ENCODE data around the gene VAMP4.

The VAMP4 gene

DNA sequence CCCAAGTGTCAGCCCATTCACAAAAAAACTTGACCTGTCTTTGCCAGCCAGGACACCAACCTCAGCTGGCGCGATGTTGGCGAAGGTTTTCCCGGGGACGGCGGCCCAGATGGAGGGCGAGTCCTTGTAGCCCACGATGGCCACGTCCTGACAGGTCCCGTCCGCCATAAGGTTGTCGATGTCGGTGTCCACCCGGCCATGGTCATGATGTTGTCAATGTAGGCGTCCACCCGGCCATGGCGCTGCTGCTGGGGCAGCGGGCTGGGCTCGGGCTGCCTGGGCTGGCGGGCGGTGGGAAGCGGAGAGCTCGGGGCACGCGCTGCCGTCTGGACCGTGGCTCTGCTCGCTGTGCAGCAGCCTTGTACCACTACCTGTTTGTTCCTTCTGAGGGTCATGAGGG lies 71.1 kb downstream of the VAMP4 start:
- TF ChIP-seq, protein P1, sequence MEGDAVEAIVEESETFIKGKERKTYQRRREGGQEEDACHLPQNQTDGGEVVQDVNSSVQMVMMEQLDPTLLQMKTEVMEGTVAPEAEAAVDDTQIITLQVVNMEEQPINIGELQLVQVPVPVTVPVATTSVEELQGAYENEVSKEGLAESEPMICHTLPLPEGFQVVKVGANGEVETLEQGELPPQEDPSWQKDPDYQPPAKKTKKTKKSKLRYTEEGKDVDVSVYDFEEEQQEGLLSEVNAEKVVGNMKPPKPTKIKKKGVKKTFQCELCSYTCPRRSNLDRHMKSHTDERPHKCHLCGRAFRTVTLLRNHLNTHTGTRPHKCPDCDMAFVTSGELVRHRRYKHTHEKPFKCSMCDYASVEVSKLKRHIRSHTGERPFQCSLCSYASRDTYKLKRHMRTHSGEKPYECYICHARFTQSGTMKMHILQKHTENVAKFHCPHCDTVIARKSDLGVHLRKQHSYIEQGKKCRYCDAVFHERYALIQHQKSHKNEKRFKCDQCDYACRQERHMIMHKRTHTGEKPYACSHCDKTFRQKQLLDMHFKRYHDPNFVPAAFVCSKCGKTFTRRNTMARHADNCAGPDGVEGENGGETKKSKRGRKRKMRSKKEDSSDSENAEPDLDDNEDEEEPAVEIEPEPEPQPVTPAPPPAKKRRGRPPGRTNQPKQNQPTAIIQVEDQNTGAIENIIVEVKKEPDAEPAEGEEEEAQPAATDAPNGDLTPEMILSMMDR (IDR thresholded peaks at IDR 0.05): no peak
- TF ChIP-seq ZFX (IDR thresholded peaks at IDR 0.05; ENCODE audit: borderline replicate concordance): no peak
- H3K27ac ChIP-seq: no peak overlapping the region

- TF ChIP-seq ZFX (IDR thresholded peaks at IDR 0.05; ENCODE audit: borderline replicate concordance): no peak
- TF ChIP-seq, protein P1 (IDR thresholded peaks at IDR 0.05): no peak
- H3K27ac ChIP-seq: no peak overlapping the region
Observed at GRCh38 chr1:171668372-171668771, 73.5 kb downstream of the VAMP4 start.

- no peak overlapping the region for H3K27ac ChIP-seq
- TF ChIP-seq, protein P1 (IDR thresholded peaks at IDR 0.05): no peak
- TF ChIP-seq ZFX (IDR thresholded peaks at IDR 0.05; ENCODE audit: borderline replicate concordance): no peak
Observed at GRCh38 chr1:171666114-171666769, 75.6 kb downstream of the VAMP4 start.

DNA sequence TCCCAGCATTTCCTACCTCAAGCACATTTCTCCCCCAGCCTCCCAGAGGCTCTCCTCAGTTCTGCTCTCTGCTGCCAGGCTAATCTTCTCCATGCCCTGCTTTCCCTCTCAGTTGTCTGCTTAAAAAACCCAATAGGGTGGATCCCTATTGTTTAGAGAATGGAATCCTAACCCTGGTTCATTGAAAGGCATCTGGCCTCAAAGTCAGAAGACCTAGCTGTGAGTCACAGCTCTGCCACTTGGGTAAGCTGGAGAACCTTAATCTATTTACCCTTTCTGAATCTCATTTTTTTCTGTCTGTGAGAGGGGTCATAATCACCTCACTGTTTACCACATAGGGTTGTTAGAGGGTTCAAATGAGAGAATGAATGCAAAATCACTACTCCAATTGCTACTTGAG lies 76.9 kb downstream of the VAMP4 start:
- TF ChIP-seq ZFX (IDR thresholded peaks at IDR 0.05; ENCODE audit: borderline replicate concordance): no peak
- TF ChIP-seq, protein P1 (IDR thresholded peaks at IDR 0.05): no peak
- H3K27ac ChIP-seq: no peak overlapping the region

GRCh38 chr1:171663854-171664575 lies 77.8 kb downstream of the VAMP4 start:
- no peak overlapping the region for H3K27ac ChIP-seq
- TF ChIP-seq, protein P1 (IDR thresholded peaks at IDR 0.05): no peak
- no peak for TF ChIP-seq ZFX (IDR thresholded peaks at IDR 0.05; ENCODE audit: borderline replicate concordance)

DNA sequence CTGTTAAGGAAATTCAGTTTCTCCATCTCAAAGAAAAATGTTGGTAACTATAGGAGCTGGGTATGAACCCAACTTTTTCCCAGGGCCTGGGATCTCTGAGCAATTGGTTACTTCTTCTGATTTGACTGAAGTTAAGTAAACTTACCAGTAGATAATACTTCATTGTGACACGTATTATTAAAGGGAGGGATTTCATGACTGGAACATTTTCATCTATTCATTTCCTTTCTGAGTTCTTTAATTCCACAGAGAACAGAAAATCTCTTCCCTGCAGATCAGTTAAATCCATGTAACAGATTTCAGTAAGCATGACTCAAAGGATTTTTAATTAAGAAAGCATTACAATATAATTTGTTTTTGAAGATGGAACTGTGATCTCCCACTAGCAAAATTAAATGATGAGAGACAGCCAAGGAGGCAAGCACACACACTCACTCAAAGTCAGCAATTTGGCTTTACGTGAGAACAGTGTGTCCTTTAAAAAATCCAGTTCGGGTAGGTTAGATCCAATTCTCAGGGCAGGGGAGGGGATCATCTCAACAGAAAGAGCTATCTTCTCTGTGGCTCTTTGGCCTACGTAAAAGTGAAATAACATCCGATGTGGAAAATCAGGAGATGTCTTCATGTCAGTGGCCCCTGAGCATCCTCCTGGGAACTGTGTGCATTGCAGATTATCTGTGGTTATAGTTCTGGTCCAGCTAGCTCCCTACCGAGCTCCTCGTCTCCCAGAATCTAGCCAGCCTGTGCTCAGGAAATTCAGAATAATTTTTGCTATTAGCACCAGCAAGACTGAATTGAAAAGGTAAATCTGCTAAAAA lies 78.6 kb downstream of the VAMP4 start:
- TF ChIP-seq, protein P1 (IDR thresholded peaks at IDR 0.05): no peak
- no peak for TF ChIP-seq ZFX (IDR thresholded peaks at IDR 0.05; ENCODE audit: borderline replicate concordance)
- no peak overlapping the region for H3K27ac ChIP-seq
